ENCODE results near the gene CRAT. TPM values are rescaled to one million over a fixed set of nuclear protein-coding genes. Genes with fewer than 3 reads are reported as not detected.

The CRAT gene
- total RNA-seq, 2 experiments from 2014 or later, result 7.1 to 9.4 TPM

GRCh38 chr9:129149442-129149841 is 38.8 kb upstream of the CRAT start:
- Histone ChIP-seq H3K9me3 (ENCODE audit: control insufficient read depth in 1 of 2, insufficient read depth in 1 of 2, low read length in 2 of 2) (no peaks in the 10 kb centered on the region), H3K36me3 (ENCODE audit: insufficient read depth, low read length) (peaks cover 30% of the 10 kb centered on the region), H3K4me1 (ENCODE audit: insufficient read depth, low read length) (no peaks in the 10 kb centered on the region), H3K27me3 (ENCODE audit: control insufficient read depth in 1 of 2, insufficient read depth in 2 of 2, low read length in 2 of 2) (no peaks in the 10 kb centered on the region), H3K4me3 (ENCODE audit: low read length) (no peak overlapping the region), H3K27ac (ENCODE audit: low read depth in 1 of 2, low read length in 2 of 2) (no peak overlapping the region)
- POLR2A ChIA-PET, result no interaction called here
- Mint-ChIP-seq H3K27ac (no peak overlapping the region), H3K9me3 (no peaks in the 10 kb centered on the region), H3K4me1 (ENCODE audit: low read depth) (no peaks in the 10 kb centered on the region), H3K4me3 (no peak overlapping the region), H3K27me3 (no peaks in the 10 kb centered on the region), H3K36me3 (ENCODE audit: low read depth) (peaks cover 16% of the 10 kb centered on the region)
- DNase-seq (no peak), ATAC-seq (ENCODE audit: poor library complexity) (no peak)
- intact Hi-C loops (cut with DNase I, micrococcal nuclease), result no loop called here
- CTCF ChIA-PET, result interaction anchor here (1.7 kb wide), 1 partner anchor 18 kb away, joined by 6 read pairs; no protein-coding TSS in a partner anchor
- TF ChIP-seq CTCF (IDR thresholded peaks at IDR 0.05), result no peak

GRCh38 chr9:129148463-129149204 is 38.0 kb upstream of the CRAT start:
- H3K4me3 ChIP-seq (ENCODE audit: low read length), result no peak overlapping the region
- intact Hi-C loops (cut with DNase I, micrococcal nuclease), result no loop called here
- no peak for TF ChIP-seq CTCF (IDR thresholded peaks at IDR 0.05)
- ChIA-PET CTCF (interaction anchor here (1.7 kb wide), 1 partner anchor 17 kb away, joined by 6 read pairs; no protein-coding TSS in a partner anchor), POLR2A (no interaction called here)
- H3K27me3 ChIP-seq (ENCODE audit: control insufficient read depth in 1 of 2, insufficient read depth in 2 of 2, low read length in 2 of 2), result no peaks in the 10 kb centered on the region
- peaks cover 21% of the 10 kb centered on the region for H3K36me3 Mint-ChIP-seq (ENCODE audit: low read depth)
- DNase-seq (no peak), ATAC-seq (ENCODE audit: poor library complexity) (no peak)
- no peaks in the 10 kb centered on the region for H3K4me1 Mint-ChIP-seq (ENCODE audit: low read depth)
- H3K9me3 ChIP-seq (ENCODE audit: control insufficient read depth in 1 of 2, insufficient read depth in 1 of 2, low read length in 2 of 2), result no peaks in the 10 kb centered on the region
- no peaks in the 10 kb centered on the region for H3K27me3 Mint-ChIP-seq
- H3K27ac Mint-ChIP-seq, result no peak overlapping the region
- H3K4me3 Mint-ChIP-seq, result no peak overlapping the region
- H3K36me3 ChIP-seq (ENCODE audit: insufficient read depth, low read length), result peaks cover 37% of the 10 kb centered on the region
- no peaks in the 10 kb centered on the region for H3K4me1 ChIP-seq (ENCODE audit: insufficient read depth, low read length)
- H3K27ac ChIP-seq (ENCODE audit: low read depth in 1 of 2, low read length in 2 of 2), result no peak overlapping the region
- H3K9me3 Mint-ChIP-seq, result no peaks in the 10 kb centered on the region

- intact Hi-C loops (cut with DNase I, micrococcal nuclease), result no loop called here
- Mint-ChIP-seq H3K27ac (no peak overlapping the region), H3K4me1 (ENCODE audit: low read depth) (peaks cover 13% of the 10 kb centered on the region), H3K4me3 (no peak overlapping the region), H3K27me3 (no peaks in the 10 kb centered on the region), H3K36me3 (ENCODE audit: low read depth) (peaks cover 27% of the 10 kb centered on the region), H3K9me3 (no peaks in the 10 kb centered on the region)
- Histone ChIP-seq H3K4me3 (ENCODE audit: low read length) (no peak overlapping the region), H3K4me1 (ENCODE audit: insufficient read depth, low read length) (peaks cover 21% of the 10 kb centered on the region), H3K36me3 (ENCODE audit: insufficient read depth, low read length) (peaks cover 52% of the 10 kb centered on the region), H3K27me3 (ENCODE audit: control insufficient read depth in 1 of 2, insufficient read depth in 2 of 2, low read length in 2 of 2) (no peaks in the 10 kb centered on the region), H3K27ac (ENCODE audit: low read depth in 1 of 2, low read length in 2 of 2) (no peak overlapping the region), H3K9me3 (ENCODE audit: control insufficient read depth in 1 of 2, insufficient read depth in 1 of 2, low read length in 2 of 2) (no peaks in the 10 kb centered on the region)
- TF ChIP-seq CTCF (IDR thresholded peaks at IDR 0.05), result no peak
- DNase-seq, result no peak
- ChIA-PET POLR2A (no interaction called here), CTCF (interaction anchor here (4.9 kb wide), 1 partner anchor 15 kb away, joined by 57 read pairs; no protein-coding TSS in a partner anchor)
- ATAC-seq (ENCODE audit: poor library complexity), result no peak
These were observed 35.9 kb upstream of the CRAT start for GRCh38 chr9:129146441-129146941.
